ENCODE data around the gene TPX2. TPM values are rescaled to one million over a fixed set of nuclear protein-coding genes. Genes with fewer than 3 reads are reported as not detected.

The TPX2 gene
- total and polyA plus RNA-seq, 10 of the 15 experiments (the other 5 are each of a cell fraction or from before 2014, with no cell fraction given) = 29.7 to 144 (median 89.0) TPM

GRCh38 chr20:31790401-31790800 lies 51.3 kb downstream of the TPX2 start:
- H3K27ac ChIP-seq (ENCODE audit: control insufficient read depth, insufficient read depth) = no peak overlapping the region
- RAD21 ChIA-PET (ENCODE audit: unreplicated experiment) = no interaction called here
- intact Hi-C loops (cut with micrococcal nuclease; ENCODE audit: unreplicated experiment) (no loop called here), in situ Hi-C loops (cut with MboI) (no loop called here)
- SMC1A ChIA-PET (ENCODE audit: uncharacterized antibody, unreplicated experiment) = no interaction called here
- H3K79me2 ChIP-seq (ENCODE audit: control insufficient read depth, insufficient read depth, low read length) = no peaks in the 10 kb centered on the region
- peaks cover 13 to 31% of the 10 kb centered on the region in 2 experiments for H3K36me3 ChIP-seq (ENCODE audit: control insufficient read depth in 2 of 2, insufficient read depth in 2 of 2, low read length in 1 of 2)
- no peak overlapping the region for H3K9ac ChIP-seq (ENCODE audit: control insufficient read depth, insufficient read depth, low read length)
- BruUV-seq (replicated peaks) = no TSS peak
- H3K4me3 ChIP-seq = no peak overlapping the region
- POLR2A ChIA-PET = no interaction called here
- CTCF ChIA-PET = no interaction called here
- no peaks in the 10 kb centered on the region for H3K4me1 ChIP-seq (ENCODE audit: control insufficient read depth, insufficient read depth, low read length)
- H3K27me3 ChIP-seq (replicated peaks in 1 of 2; ENCODE audit: control insufficient read depth in 2 of 2, insufficient read depth in 2 of 2, low read length in 1 of 2) = no peaks in the 10 kb centered on the region
- H2AFZ ChIP-seq (ENCODE audit: control insufficient read depth, low read depth, low read length) = no peak overlapping the region
- no peaks in the 10 kb centered on the region for H3K9me3 ChIP-seq (replicated peaks; ENCODE audit: control insufficient read depth, insufficient read depth, low read length)
- ATAC-seq (no peak), FAIRE-seq (no peak), DNase-seq (ENCODE audit: low read depth, low spot score) (no peak)
- 93% methylated on average over 3 of the region's 3 CpGs for WGBS (ENCODE audit: insufficient coverage, insufficient replicate concordance, low lambda C conversion rate, missing lambda C conversion rate)
- no peak overlapping the region for H3K4me2 ChIP-seq (ENCODE audit: control insufficient read depth, insufficient read depth)
- H4K20me1 ChIP-seq (ENCODE audit: control insufficient read depth, insufficient read depth) = no peaks in the 10 kb centered on the region
- no peak for TF ChIP-seq FOS (IDR thresholded peaks at IDR 0.05; ENCODE audit: borderline replicate concordance, extremely low read depth, insufficient read length)
- no peak for TF ChIP-seq DPF2 (IDR thresholded peaks at IDR 0.05)
- TF ChIP-seq ELK1 (IDR thresholded peaks at IDR 0.05; ENCODE audit: low read depth, low read length) = no peak
- no peak for TF ChIP-seq ESRRA (IDR thresholded peaks at IDR 0.05; ENCODE audit: low read length)
- no peak for TF ChIP-seq ZBTB11 (CRISPR knock-in tag; IDR thresholded peaks at IDR 0.05)
- TF ChIP-seq EGR1 (IDR thresholded peaks at IDR 0.05; ENCODE audit: borderline replicate concordance in 1 of 2, low read depth in 2 of 2, low read length in 2 of 2) = no peak
- no peak for TF ChIP-seq TCF7 (IDR thresholded peaks at IDR 0.05; ENCODE audit: borderline replicate concordance)
- no peak for TF ChIP-seq RAD21 (IDR thresholded peaks at IDR 0.05; ENCODE audit: insufficient read depth, low read depth, low read length)
- no peak for TF ChIP-seq SPI1 (IDR thresholded peaks at IDR 0.05; ENCODE audit: borderline replicate concordance, insufficient read depth, low read depth, low read length)
- no peak for TF ChIP-seq CHD2 (IDR thresholded peaks at IDR 0.05; ENCODE audit: borderline replicate concordance, low read depth, low read length)
- TF ChIP-seq BMI1 (IDR thresholded peaks at IDR 0.05; ENCODE audit: borderline replicate concordance) = no peak
- TF ChIP-seq MLLT1 (IDR thresholded peaks at IDR 0.05) = no peak
- no peak for TF ChIP-seq EZH2 (IDR thresholded peaks at IDR 0.05; ENCODE audit: borderline replicate concordance, control insufficient read depth, low read depth, low read length)
- no peak for TF ChIP-seq PKNOX1 (IDR thresholded peaks at IDR 0.05)
- no peak for TF ChIP-seq RELB (IDR thresholded peaks at IDR 0.05; ENCODE audit: low read depth)
- no peak for TF ChIP-seq ZNF217 (IDR thresholded peaks at IDR 0.05)
- TF ChIP-seq EED (IDR thresholded peaks at IDR 0.05; ENCODE audit: low read depth) = no peak
